H1 (cell line): ENCODE measurements around the gene ARHGAP26. TPM values are rescaled to one million over a fixed set of nuclear protein-coding genes. Genes with fewer than 3 reads are reported as not detected.
A peak's percentile ranks its signal among the peaks of the same experiment; 100 is the strongest.

Experiments
- CTCF ChIA-PET: fragments of 300-600 bp; sonication (Branson Sonifier 250); formaldehyde crosslinking; loops from one replicate; lab custom pipeline; 2021; ENCODE audit not compliant: partially characterized antibody; lab: Charles Lee
- POLR2A ChIA-PET: fragments of 300-600 bp; sonication (Branson Sonifier 250); formaldehyde crosslinking; loops from one replicate; lab custom pipeline; 2021; ENCODE audit warnings: inconsistent platforms; ENCODE audit not compliant: partially characterized antibody; lab: Charles Lee
- DNase-seq, 2 experiments: peaks; one replicate each; pipeline versions ENCODE4 v3.0.0 to v3.0.0-alpha.2; 2010 to 2022; ENCODE audit warnings: low spot score in 2 of 2, low read depth in 1 of 2, mixed read lengths in 1 of 2
- FAIRE-seq: peaks from 2 replicates; lab custom pipeline; 2011; peaks lifted over from hg19 to GRCh38; lab: Jason Lieb, UNC
- H2AFZ ChIP-seq: 2 replicates; pipeline ENCODE4 v1.8.1; 2012; ENCODE audit warnings: low read length, inconsistent platforms
- H2AK5ac ChIP-seq: 2 replicates; pipeline ENCODE4 v1.6.1; 2013; ENCODE audit warnings: low read depth, low read length
- H2BK120ac ChIP-seq: replicated peaks from 2 replicates; pipeline ENCODE3; 2013; ENCODE audit warnings: low read depth, low read length, inconsistent platforms
- H2BK12ac ChIP-seq: 2 replicates; pipeline ENCODE4 v1.6.1; 2013; ENCODE audit warnings: low read depth, low read length
- H2BK15ac ChIP-seq: 2 replicates; pipeline ENCODE4 v1.6.1; 2013; ENCODE audit warnings: low read length
- H2BK20ac ChIP-seq: 2 replicates; pipeline ENCODE4 v1.6.1; 2013; ENCODE audit warnings: low read length
- H2BK5ac ChIP-seq: 2 replicates; pipeline ENCODE4 v1.6.1; 2013; ENCODE audit warnings: low read depth, low read length
- H3K14ac ChIP-seq: 2 replicates; pipeline ENCODE4 v1.6.1; 2013; ENCODE audit warnings: inconsistent platforms; ENCODE audit not compliant: insufficient read length
- H3K18ac ChIP-seq: 2 replicates; pipeline ENCODE4 v1.6.1; 2013; ENCODE audit warnings: low read length; ENCODE audit errors: extremely low read depth
- H3K23ac ChIP-seq: 2 replicates; pipeline ENCODE4 v1.6.1; 2013; ENCODE audit warnings: inconsistent platforms; ENCODE audit not compliant: insufficient read length
- H3K23me2 ChIP-seq: 2 replicates; pipeline ENCODE4 v1.6.1; 2013; ENCODE audit warnings: low read depth, low read length
- H3K27ac ChIP-seq: 2 replicates; pipeline ENCODE4 v1.6.1; 2011; ENCODE audit warnings: low read depth, low read length, inconsistent platforms
- H3K27me3 ChIP-seq, 4 experiments: replicated peaks in 1 of 4; 1 replicate in 1 of 4; 2 replicates in 3 of 4; pipeline versions ENCODE4 v1.6.1 to v1.8.1; 2011 to 2013; ENCODE audit warnings: low read length in 3 of 4, mild to moderate bottlenecking in 3 of 4, inconsistent platforms in 2 of 4, mixed read lengths in 2 of 4, moderate library complexity in 1 of 4; ENCODE audit not compliant: control insufficient read depth in 3 of 4, insufficient read depth in 3 of 4; ENCODE audit errors: extremely low read depth in 1 of 4
- H3K36me3 ChIP-seq, 4 experiments: 2 replicates each; pipeline versions ENCODE4 v1.6.1 to v1.8.1; 2011 to 2013; ENCODE audit warnings: mild to moderate bottlenecking in 4 of 4, low read length in 3 of 4, moderate library complexity in 2 of 4, control low read depth in 1 of 4, inconsistent platforms in 1 of 4; ENCODE audit not compliant: insufficient read depth in 4 of 4, control insufficient read depth in 2 of 4
- H3K4ac ChIP-seq: replicated peaks from 2 replicates; pipeline ENCODE3; 2013; ENCODE audit warnings: low read length, low read depth, mixed read lengths, inconsistent platforms; ENCODE audit not compliant: insufficient read length
- H3K4me1 ChIP-seq, 4 experiments: replicated peaks in 1 of 4; 1 replicate in 1 of 4; 2 replicates in 3 of 4; pipeline versions ENCODE4 v1.6.1 to v1.8.1; 2011 to 2013; ENCODE audit warnings: low read length in 3 of 4, inconsistent platforms in 2 of 4, mixed read lengths in 1 of 4; ENCODE audit not compliant: insufficient read depth in 4 of 4, control insufficient read depth in 3 of 4
- H3K4me2 ChIP-seq, 2 experiments: 2 replicates each; pipeline versions ENCODE4 v1.6.1 to v1.8.1; 2011 to 2013; ENCODE audit warnings: low read depth in 2 of 2, low read length in 2 of 2, control low read depth in 1 of 2, inconsistent platforms in 1 of 2, mild to moderate bottlenecking in 1 of 2; ENCODE audit not compliant: insufficient read depth in 1 of 2
- H3K4me3 ChIP-seq, 4 experiments: fragments of 200-600, 300-600 bp in 1 of 4; sonication (generic), shearing (Covaris generic), sonication (Bioruptor Twin) in 1 of 4; 2 replicates each; pipeline versions ENCODE4 v1.5.1 to v1.8.1; 2011 to 2016; ENCODE audit warnings: low read length in 4 of 4, low read depth in 3 of 4, control low read depth in 2 of 4, inconsistent platforms in 2 of 4, mild to moderate bottlenecking in 2 of 4, mixed read lengths in 1 of 4, moderate library complexity in 1 of 4; ENCODE audit not compliant: insufficient read depth in 2 of 4; ENCODE audit errors: extremely low read depth in 1 of 4
- H3K56ac ChIP-seq: replicated peaks from 2 replicates; pipeline ENCODE3; 2013; ENCODE audit warnings: low read depth, mild to moderate bottlenecking, mixed read lengths, low read length, inconsistent platforms; ENCODE audit not compliant: insufficient read length
- H3K79me1 ChIP-seq: 2 replicates; pipeline ENCODE4 v1.6.1; 2013; ENCODE audit warnings: low read depth, low read length, control low read depth
- H3K79me2 ChIP-seq, 2 experiments: 2 replicates each; pipeline versions ENCODE4 v1.6.1 to v1.8.1; 2012 to 2013; ENCODE audit warnings: low read length in 2 of 2, mild to moderate bottlenecking in 2 of 2, inconsistent platforms in 1 of 2; ENCODE audit not compliant: insufficient read depth in 2 of 2, control insufficient read depth in 1 of 2
- H3K9ac ChIP-seq, 4 experiments: replicated peaks in 1 of 4; 1 replicate in 1 of 4; 2 replicates in 3 of 4; pipeline versions ENCODE4 v1.6.1 to v1.8.1; 2011 to 2013; ENCODE audit warnings: low read depth in 3 of 4, low read length in 3 of 4, control low read depth in 2 of 4, mild to moderate bottlenecking in 2 of 4, moderate library complexity in 2 of 4, inconsistent platforms in 1 of 4; ENCODE audit errors: extremely low read depth in 1 of 4
- H3K9me3 ChIP-seq, 2 experiments: 2 replicates each; pipeline versions ENCODE4 v1.6.1 to v1.8.1; 2012 to 2013; ENCODE audit warnings: mild to moderate bottlenecking in 2 of 2, moderate library complexity in 2 of 2, control low read depth in 1 of 2, inconsistent platforms in 1 of 2, low read depth in 1 of 2, low read length in 1 of 2, mixed read lengths in 1 of 2; ENCODE audit not compliant: insufficient read depth in 2 of 2
- H4K20me1 ChIP-seq, 2 experiments: replicated peaks in 1 of 2; 2 replicates each; pipeline versions ENCODE3 to v1.8.1; 2011 to 2013; ENCODE audit warnings: inconsistent platforms in 2 of 2, low read length in 2 of 2, mild to moderate bottlenecking in 1 of 2; ENCODE audit not compliant: insufficient read depth in 2 of 2, control insufficient read depth in 1 of 2
- H4K5ac ChIP-seq: 2 replicates; pipeline ENCODE4 v1.6.1; 2013; ENCODE audit warnings: low read length, low read depth, mixed read lengths, inconsistent platforms; ENCODE audit not compliant: insufficient read length
- H4K8ac ChIP-seq: 2 replicates; pipeline ENCODE4 v1.8.0; 2013; ENCODE audit warnings: mild to moderate bottlenecking, moderate library complexity, low read length, inconsistent platforms; ENCODE audit not compliant: insufficient read depth; ENCODE audit errors: extremely low read depth
- H4K91ac ChIP-seq: replicated peaks from 2 replicates; pipeline ENCODE3; 2013; ENCODE audit warnings: low read length, mixed read lengths, inconsistent platforms; ENCODE audit not compliant: insufficient read length
- GTF2F1 ChIP-seq: IDR thresholded peaks from 2 replicates; pipeline ENCODE4 v1.6.1; 2012; ENCODE audit warnings: low read depth, low read length, improper control_type of control experiment, borderline replicate concordance
- HDAC6 ChIP-seq: IDR thresholded peaks from one replicate; pipeline ENCODE4 v1.7.1; 2012; ENCODE audit warnings: low read depth, mild to moderate bottlenecking, inconsistent platforms, low read length, moderate library complexity
- MAFK ChIP-seq: IDR thresholded peaks from 2 replicates; pipeline ENCODE4 v1.6.1; 2012; ENCODE audit warnings: low read depth, mild to moderate bottlenecking, improper control_type of control experiment, low read length
- POLR2A ChIP-seq, 2 experiments: IDR thresholded peaks; 1 replicate in 1 of 2; 2 replicates in 1 of 2; pipeline ENCODE4 v1.6.1; 2011; ENCODE audit warnings: low read depth in 2 of 2, low read length in 2 of 2, mild to moderate bottlenecking in 2 of 2; ENCODE audit errors: control extremely low read depth in 1 of 2
- USF2 ChIP-seq: IDR thresholded peaks from 2 replicates; pipeline ENCODE4 v1.6.1; 2011; ENCODE audit warnings: low read length, improper control_type of control experiment
- WGBS, 2 experiments: shearing (Covaris generic) in 1 of 2; methylation state at CpG; one replicate each; pipeline versions ENCODE4 v1.1.6 to v1.1.7; 2013 to 2015; ENCODE audit warnings: low lambda C conversion rate in 2 of 2, mixed read lengths in 2 of 2, inconsistent platforms in 1 of 2, low coverage in 1 of 2, missing lambda C conversion rate in 1 of 2; ENCODE audit not compliant: insufficient replicate concordance in 2 of 2, insufficient coverage in 1 of 2, insufficient read length in 1 of 2; ENCODE audit errors: extremely low coverage in 1 of 2, missing lambda C conversion rate in 1 of 2; 5-methylcytosine and 5-hydroxymethylcytosine counted together
- polyA plus RNA-seq, 7 experiments: library from polyadenylated mRNA; depleted of rRNA in 3 of 7; stranded (reverse) in 5 of 7; unstranded in 2 of 7; fragments of >200 nt in 5 of 7; fragments of 200-250 nt in 2 of 7; gene quantifications; 1 replicate in 5 of 7; 2 replicates in 1 of 7; 4 replicates in 1 of 7; pipeline versions ENCODE4 v1.2.1 to v1.2.3, GENCODE V29; 2011 to 2013; ENCODE audit warnings: missing spikeins in 2 of 7, mixed read lengths in 2 of 7
- total RNA-seq: library from RNA; stranded (reverse); fragmentation: NEBNext Ultra II Directional; extraction: Animal tissue kit (Norgen Biotek cat#: 25700); gene quantifications from 2 replicates; pipeline ENCODE4 v1.2.1, GENCODE V29; 2021

The ARHGAP26 gene
- total and polyA plus RNA-seq, 2 of the 8 experiments (the other 6 are each of a cell fraction or from before 2014, with no cell fraction given) = 7.1 to 24.8 TPM

DNA sequence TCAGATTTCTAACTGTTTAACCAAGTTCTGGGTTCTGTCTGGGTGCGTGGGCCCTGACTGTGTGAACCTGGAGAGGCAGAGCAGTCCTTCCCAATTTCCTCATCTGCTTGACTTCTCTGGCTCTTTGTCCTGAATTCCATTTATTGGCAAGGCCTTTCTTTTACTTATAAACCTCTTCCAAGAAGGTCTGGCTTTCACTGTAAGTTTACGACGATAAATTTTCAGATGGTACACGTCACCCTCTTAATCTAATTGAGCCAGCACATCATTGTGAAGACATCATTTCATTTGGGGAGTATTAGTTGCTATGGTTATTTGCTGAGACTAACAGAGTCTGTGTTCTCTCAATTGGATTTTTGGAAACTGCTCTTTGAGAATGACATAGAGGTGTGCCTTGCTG is 92.4 kb downstream of the ARHGAP26 start:
- Histone ChIP-seq H3K79me1 (0 out of 2 replicates have a peak, but pooled peaks cover 2% of the 10 kb centered on the region), H2AK5ac (no peak overlapping the region), H3K14ac (no peak overlapping the region), H2BK15ac (no peak overlapping the region), H3K9ac (no peak overlapping the region), H2AFZ (no peak overlapping the region), H3K23ac (no peak overlapping the region), H4K8ac (no peak overlapping the region), H3K9me3 (no peaks in the 10 kb centered on the region), H3K36me3 (no peaks in the 10 kb centered on the region), H4K91ac (no peak overlapping the region), H2BK5ac (no peak overlapping the region), H3K4ac (peak overlapping the region; percentile 76), H2BK20ac (no peak overlapping the region), H3K56ac (no peak overlapping the region), H3K27ac (no peak overlapping the region), H3K79me2 (peaks cover under 1 to 45% of the 10 kb centered on the region in 2 experiments; a peak in 3 of 4 replicates), H3K4me2 (no peak overlapping the region), H3K18ac (peak overlapping the region; percentile 24; the same call in 1 of the 2 replicates), H4K5ac (no peak overlapping the region), H3K4me1 (peaks cover 15 to 35% (median 26%) of the 10 kb centered on the region in 4 experiments), H3K23me2 (no peaks in the 10 kb centered on the region; the same call in 1 of the 2 replicates), H2BK120ac (no peak overlapping the region), H3K4me3 (no peak overlapping the region), H2BK12ac (no peak overlapping the region), H4K20me1 (no peaks in the 10 kb centered on the region), H3K27me3 (no peaks in the 10 kb centered on the region)
- FAIRE-seq (no peak), DNase-seq (no peak)
- 93% methylated on average over 4 of the region's 4 CpGs; no CpG with 5 or more reads in 1 of the 2 experiments for WGBS, 2 experiments
- TF ChIP-seq GTF2F1 (no peak), MAFK (no peak), HDAC6 (no peak), USF2 (no peak), POLR2A (IDR thresholded peaks at IDR 0.05; ENCODE audit: control extremely low read depth in 1 of 2, low read depth in 2 of 2, low read length in 2 of 2) (no peak)
- ChIA-PET CTCF (interaction anchor here (0.6 to 3.8 kb wide), 12 partner anchors 9 to 1238 kb away, joined by 3 to 63 read pairs (median 6); no protein-coding TSS in a partner anchor), POLR2A (no interaction called here)
